K562 (cell line): Measurements from ENCODE around the gene ARHGEF12. TPM values are rescaled to one million over a fixed set of nuclear protein-coding genes. Genes with fewer than 3 reads are reported as not detected.

ENCODE experiments used
- ATAC-seq: fragments of 200-7000 bp; cut with Tn5 transposase; 3 replicates; pipeline ENCODE4 v1.9.1; 2020; ENCODE audit warnings: moderate library complexity
- BruUV-seq: library from RNA; stranded (reverse); fragments of 400-500 nt; replicated peaks from 2 replicates; lab custom pipeline; 2021; lab: Mats Ljungman, UMichigan
- CTCF ChIA-PET: fragments of 300-600 bp; formaldehyde crosslinking; extraction: SDS; loops from one replicate; lab custom pipeline; 2021; ENCODE audit warnings: low intra/inter-chr PET ratio; lab: Yijun Ruan, JAX
- POLR2A ChIA-PET: fragments of 300-600, 350-650 bp; sonication (Branson Sonifier 250); formaldehyde crosslinking; extraction: SDS; loops from one replicate; lab custom pipeline; 2021; ENCODE audit warnings: antibody characterized with exemption, inconsistent platforms; lab: Yijun Ruan, JAX
- DNase-seq, 4 experiments: peaks; one replicate each; pipeline versions ENCODE4 v3.0.0 to v3.0.0-alpha.2; 2011 to 2018; ENCODE audit warnings: low spot score in 3 of 4, mixed read lengths in 3 of 4; ENCODE audit errors: extremely low read depth in 1 of 4
- FAIRE-seq: peaks from 2 replicates; lab custom pipeline; 2011; peaks lifted over from hg19 to GRCh38; lab: Jason Lieb, UNC
- H2AFZ ChIP-seq: 2 replicates; pipeline ENCODE4 v1.6.0; 2011; ENCODE audit warnings: low read depth, low read length, control low read depth, inconsistent platforms
- H3K27ac ChIP-seq: fragments of 200-600 bp; 3 replicates; pipeline ENCODE4 v1.8.0; 2011; ENCODE audit warnings: low read depth, mild to moderate bottlenecking, control low read depth, inconsistent platforms, low read length, moderate library complexity, mixed read lengths; ENCODE audit errors: extremely low read depth
- H3K27me3 ChIP-seq, 2 experiments: fragments of 300-600 bp in 1 of 2; 2 replicates in 1 of 2; 3 replicates in 1 of 2; pipeline versions ENCODE4 v1.6.0 to v1.8.0; 2011; ENCODE audit warnings: inconsistent platforms in 2 of 2, low read length in 2 of 2, mild to moderate bottlenecking in 1 of 2, mixed read lengths in 1 of 2, moderate library complexity in 1 of 2; ENCODE audit not compliant: control insufficient read depth in 2 of 2, insufficient read depth in 2 of 2
- H3K36me3 ChIP-seq: fragments of 300-600 bp; 3 replicates; pipeline ENCODE4 v1.8.0; 2011; ENCODE audit warnings: mild to moderate bottlenecking, low read length, inconsistent platforms; ENCODE audit not compliant: control insufficient read depth, insufficient read depth
- H3K4me1 ChIP-seq, 2 experiments: fragments of 200-600 bp in 1 of 2; replicated peaks in 1 of 2; 2 replicates in 1 of 2; 3 replicates in 1 of 2; pipeline versions ENCODE4 v1.5.1 to v1.8.0; 2011; ENCODE audit warnings: inconsistent platforms in 2 of 2, low read length in 2 of 2, mild to moderate bottlenecking in 1 of 2, mixed read lengths in 1 of 2, moderate library complexity in 1 of 2; ENCODE audit not compliant: control insufficient read depth in 2 of 2, insufficient read depth in 2 of 2
- H3K4me2 ChIP-seq: 2 replicates; pipeline ENCODE4 v1.6.1; 2011; ENCODE audit warnings: low read length, control low read depth, inconsistent platforms, mixed read lengths; ENCODE audit not compliant: insufficient read depth
- H3K4me3 ChIP-seq: fragments of 200-600 bp; sonication (generic), shearing (Covaris generic); 2 replicates; pipeline ENCODE4 v1.5.1; 2016; ENCODE audit warnings: control low read depth, inconsistent platforms
- H3K79me2 ChIP-seq: fragments of 200-600 bp; 3 replicates; pipeline ENCODE4 v1.8.0; 2011; ENCODE audit warnings: low read length, inconsistent platforms; ENCODE audit not compliant: control insufficient read depth, insufficient read depth
- H3K9ac ChIP-seq, 2 experiments: 2 replicates each; pipeline versions ENCODE4 v1.6.0 to v1.6.1; 2011; ENCODE audit warnings: low read depth in 2 of 2, low read length in 2 of 2, control low read depth in 1 of 2, inconsistent platforms in 1 of 2, mild to moderate bottlenecking in 1 of 2, mixed read lengths in 1 of 2; ENCODE audit not compliant: insufficient read depth in 1 of 2
- H3K9me1 ChIP-seq: one replicate; pipeline ENCODE4 v1.6.0; 2011; ENCODE audit warnings: inconsistent platforms, mild to moderate bottlenecking, low read length, moderate library complexity; ENCODE audit not compliant: control insufficient read depth, insufficient read depth
- H3K9me3 ChIP-seq: replicated peaks from 2 replicates; pipeline ENCODE4 v1.5.1; 2011; ENCODE audit warnings: low read depth, low read length, inconsistent platforms; ENCODE audit not compliant: control insufficient read depth, insufficient read depth
- H4K20me1 ChIP-seq: replicated peaks from 2 replicates; pipeline ENCODE4 v1.6.1; 2011; ENCODE audit warnings: low read length, inconsistent platforms, mixed read lengths; ENCODE audit not compliant: control insufficient read depth, insufficient read depth
- ATF2 ChIP-seq: sonication (generic); formaldehyde crosslinking; IDR thresholded peaks from 2 replicates; pipeline ENCODE4 v1.8.1; 2022; ENCODE audit warnings: missing genetic modification reagents
- BCLAF1 ChIP-seq, 2 experiments: fragments of 450-650 bp in 1 of 2; IDR thresholded peaks; 2 replicates each; pipeline ENCODE4 v1.6.1; 2011 to 2017; ENCODE audit warnings: low read depth in 2 of 2, antibody characterized with exemption in 1 of 2, borderline replicate concordance in 1 of 2, low read length in 1 of 2, mild to moderate bottlenecking in 1 of 2, mixed read lengths in 1 of 2; ENCODE audit not compliant: control insufficient read depth in 1 of 2
- CHD2 ChIP-seq: IDR thresholded peaks from 2 replicates; pipeline ENCODE4 v1.6.1; 2011; ENCODE audit warnings: low read depth, low read length
- ESRRB ChIP-seq: fragments of 250-450 bp; sonication (Bioruptor Pico); IDR thresholded peaks from 2 replicates; pipeline ENCODE4 v1.5.0; 2020; ENCODE audit warnings: mild to moderate bottlenecking, moderate library complexity, borderline replicate concordance
- GABPB1 ChIP-seq: sonication (generic); formaldehyde crosslinking; IDR thresholded peaks from 2 replicates; pipeline ENCODE4 v1.8.0; 2022; ENCODE audit warnings: mild to moderate bottlenecking, missing genetic modification reagents
- HDGF ChIP-seq: fragments of 450-650 bp; IDR thresholded peaks from 2 replicates; pipeline ENCODE4 v1.6.1; 2016
- HNRNPL ChIP-seq: fragments of 200-400 bp; formaldehyde crosslinking; IDR thresholded peaks from 2 replicates; pipeline ENCODE4 v1.6.1; 2017; ENCODE audit warnings: low read depth, mild to moderate bottlenecking, low read length
- NCOA1 ChIP-seq: fragments of 450-650 bp; IDR thresholded peaks from 2 replicates; pipeline ENCODE4 v1.6.1; 2016; ENCODE audit warnings: low read depth
- NR2C2 ChIP-seq, 2 experiments: fragments of 200-800 bp in 1 of 2; sonication (Bioruptor generic) in 1 of 2; sonication (generic) in 1 of 2; formaldehyde crosslinking in 1 of 2; IDR thresholded peaks; 2 replicates each; pipeline versions ENCODE4 v1.6.1 to v1.8.0; 2016 to 2022; ENCODE audit warnings: mild to moderate bottlenecking in 1 of 2, missing compliant biosample characterization in 1 of 2, missing genetic modification characterization in 1 of 2, missing genetic modification reagents in 1 of 2
- PCBP1 ChIP-seq: fragments of 200-400 bp; formaldehyde crosslinking; IDR thresholded peaks from 2 replicates; pipeline ENCODE4 v1.6.1; 2018; ENCODE audit warnings: mild to moderate bottlenecking, low read depth, low read length; ENCODE audit not compliant: poor library complexity, severe bottlenecking
- PPARD ChIP-seq: fragments of 250-450 bp; sonication (Bioruptor Pico); IDR thresholded peaks from 2 replicates; pipeline ENCODE4 v1.8.0; 2022; ENCODE audit warnings: inconsistent platforms, mild to moderate bottlenecking, moderate library complexity
- SIN3B ChIP-seq: fragments of 450-650 bp; IDR thresholded peaks from 2 replicates; pipeline ENCODE4 v1.6.1; 2017; ENCODE audit warnings: low read depth, mild to moderate bottlenecking, moderate library complexity
- SNRNP70 ChIP-seq: fragments of 200-400 bp; formaldehyde crosslinking; optimal IDR thresholded peaks from 2 replicates; pipeline ENCODE3; 2017; ENCODE audit warnings: low read depth, low read length
- SRSF7 ChIP-seq: fragments of 200-400 bp; formaldehyde crosslinking; optimal IDR thresholded peaks from 2 replicates; pipeline ENCODE3; 2017; ENCODE audit warnings: mild to moderate bottlenecking, low read depth, low read length
- ZBTB11 ChIP-seq, 3 experiments: fragments of 200-800 bp in 1 of 3; fragments of 250-450 bp in 1 of 3; fragments of 450-650 bp in 1 of 3; sonication (Bioruptor Pico) in 1 of 3; sonication (Bioruptor generic) in 1 of 3; formaldehyde crosslinking in 1 of 3; IDR thresholded peaks; 2 replicates each; pipeline versions ENCODE4 v1.6.1 to v1.8.0; 2016 to 2022; ENCODE audit warnings: mild to moderate bottlenecking in 2 of 3, missing genetic modification characterization in 2 of 3, missing compliant biosample characterization in 1 of 3, moderate library complexity in 1 of 3
- WGBS: fragments of 100-300 bp; shearing (Covaris generic); methylation state at CpG from one replicate; pipeline ENCODE4 v1.1.6; 2016; ENCODE audit warnings: low coverage, mixed read lengths; ENCODE audit not compliant: insufficient coverage; ENCODE audit errors: missing lambda C conversion rate; 5-methylcytosine and 5-hydroxymethylcytosine counted together
- in situ Hi-C: fragments of 300-500 bp; cut with MboI; formaldehyde crosslinking; loops from 4 replicates; pipeline ENCODE4 v1.15.0; 2018; ENCODE audit warnings: inconsistent platforms, mixed read lengths
- intact Hi-C: fragments of 100-400 bp; cut with micrococcal nuclease; formaldehyde crosslinking; loops from 2 replicates; pipeline ENCODE4 v1.14.2; 2022
- polyA plus RNA-seq, 8 experiments: library from polyadenylated mRNA; depleted of rRNA in 4 of 8; stranded (reverse) in 5 of 8; unstranded in 3 of 8; fragments of >200 nt; fragmentation: Nextera tagmentation in 2 of 8; fragmentation: Illumina TruSeq in 1 of 8; extraction: Ambion mirVana in 2 of 8; extraction: Trizol in 1 of 8; gene quantifications; 2 replicates each; pipeline versions ENCODE4 v1.2.1 to v1.2.3, GENCODE V29; 2011 to 2014; ENCODE audit warnings: inconsistent platforms in 1 of 8, missing spikeins in 1 of 8
- total RNA-seq, 7 experiments: library from RNA; depleted of rRNA in 6 of 7; stranded (reverse); fragments of >200 nt in 6 of 7; fragmentation: Illumina TruSeq in 2 of 7; extraction: Trizol in 2 of 7; gene quantifications; 2 replicates each; pipeline versions ENCODE4 v1.2.1 to v1.2.3, GENCODE V29; 2011 to 2021; ENCODE audit warnings: low replicate concordance in 1 of 7

ARHGEF12 gene
- total and polyA plus RNA-seq, 9 of the 15 experiments (the other 6 are each of a cell fraction or from before 2014, with no cell fraction given), result 3.5 to 51.7 (median 29.5) TPM

GRCh38 chr11:120424970-120425332 is 88.7 kb downstream of the ARHGEF12 start:
- Histone ChIP-seq H3K4me1 (no peaks in the 10 kb centered on the region), H3K4me3 (no peak overlapping the region), H3K27ac (no peak overlapping the region), H3K9me1 (no peaks in the 10 kb centered on the region), H3K79me2 (no peaks in the 10 kb centered on the region), H3K4me2 (no peak overlapping the region), H3K9me3 (no peaks in the 10 kb centered on the region), H3K9ac (no peak overlapping the region), H4K20me1 (no peaks in the 10 kb centered on the region), H3K36me3 (peaks cover 40% of the 10 kb centered on the region; the same call in 2 of the 3 replicates), H2AFZ (no peak overlapping the region), H3K27me3 (no peaks in the 10 kb centered on the region)
- intact Hi-C loops (no loop called here), in situ Hi-C loops (no loop called here)
- BruUV-seq, result no TSS peak
- CTCF ChIA-PET, result no interaction called here
- DNase-seq, result no peak
- no peak for ATAC-seq
- TF ChIP-seq CHD2 (no peak), SNRNP70 (no peak), NCOA1 (no peak), GABPB1 (CRISPR knock-in tag) (no peak), ZBTB11 (CRISPR knock-in tag; IDR thresholded peaks at IDR 0.05) (no peak), ESRRB (CRISPR knock-in tag) (no peak), BCLAF1 (IDR thresholded peaks at IDR 0.05; ENCODE audit: borderline replicate concordance in 1 of 2, control insufficient read depth in 1 of 2, low read depth in 2 of 2, low read length in 1 of 2) (no peak), ATF2 (no peak), NR2C2 (CRISPR knock-in tag; IDR thresholded peaks at IDR 0.05) (no peak), NR2C2 (tag; IDR thresholded peaks at IDR 0.05) (no peak), HDGF (no peak), SRSF7 (no peak), HNRNPL (no peak), PPARD (no peak), PCBP1 (no peak), SIN3B (no peak)
- POLR2A ChIA-PET, result interaction anchor here (0.6 to 0.7 kb wide), 2 partner anchors 87 to 385 kb away, joined by 3 to 6 read pairs; no protein-coding TSS in a partner anchor
- FAIRE-seq, result no peak
- 75% methylated on average over 3 of the region's 3 CpGs for WGBS
